CD14-positive monocyte (primary cell): Measurements from ENCODE around the gene CNTN1. TPM values are rescaled to one million over a fixed set of nuclear protein-coding genes. Genes with fewer than 3 reads are reported as not detected.

ENCODE experiments used
- DNase-seq, 3 donors: peaks; one replicate each; pipeline ENCODE4 v3.0.0-alpha.2; 2011 to 2022
- H2AFZ ChIP-seq: 2 replicates; pipeline ENCODE4 v1.6.0; 2012; ENCODE audit warnings: mild to moderate bottlenecking, low read depth, low read length, inconsistent platforms; ENCODE audit not compliant: insufficient read depth, poor library complexity, severe bottlenecking
- H3K27ac ChIP-seq, 2 donors: 1 replicate in 1 of 2; 2 replicates in 1 of 2; pipeline ENCODE4 v1.5.1; 2012 to 2013; ENCODE audit warnings: low read length in 2 of 2, control low read depth in 1 of 2, inconsistent platforms in 1 of 2, low read depth in 1 of 2, mild to moderate bottlenecking in 1 of 2
- H3K27me3 ChIP-seq, 2 donors: one replicate each; pipeline versions ENCODE4 v1.6.0 to v1.6.1; 2011 to 2013; ENCODE audit warnings: low read length in 2 of 2; ENCODE audit not compliant: control insufficient read depth in 2 of 2, insufficient read depth in 2 of 2
- H3K36me3 ChIP-seq, 2 donors: replicated peaks in 1 of 2; 1 replicate in 1 of 2; 2 replicates in 1 of 2; pipeline versions ENCODE4 v1.5.1 to v1.6.1; 2012 to 2013; ENCODE audit warnings: low read length in 2 of 2, control low read depth in 1 of 2, inconsistent platforms in 1 of 2, mild to moderate bottlenecking in 1 of 2; ENCODE audit not compliant: insufficient read depth in 2 of 2, control insufficient read depth in 1 of 2
- H3K4me1 ChIP-seq, 2 donors: 1 replicate in 1 of 2; 2 replicates in 1 of 2; pipeline versions ENCODE4 v1.5.1 to v1.6.1; 2012 to 2013; ENCODE audit warnings: low read length in 2 of 2, control low read depth in 1 of 2, inconsistent platforms in 1 of 2, mild to moderate bottlenecking in 1 of 2, moderate library complexity in 1 of 2; ENCODE audit not compliant: insufficient read depth in 2 of 2, control insufficient read depth in 1 of 2
- H3K4me2 ChIP-seq: replicated peaks from 2 replicates; pipeline ENCODE3; 2012; ENCODE audit warnings: low read length, moderate library complexity, mild to moderate bottlenecking; ENCODE audit not compliant: poor library complexity, severe bottlenecking; ENCODE audit errors: extremely low read depth
- H3K4me3 ChIP-seq, 3 experiments: fragments of 200-600 bp in 1 of 3; sonication (generic) in 1 of 3; replicated peaks in 1 of 3; 1 replicate in 2 of 3; 2 replicates in 1 of 3; pipeline ENCODE4 v1.5.1; 2011 to 2013; ENCODE audit warnings: low read length in 3 of 3, mild to moderate bottlenecking in 3 of 3, control low read depth in 2 of 3, low read depth in 2 of 3, inconsistent platforms in 1 of 3, moderate library complexity in 1 of 3
- H3K79me2 ChIP-seq: 2 replicates; pipeline ENCODE4 v1.6.0; 2012; ENCODE audit warnings: mild to moderate bottlenecking, control low read depth, inconsistent platforms, low read length, moderate library complexity; ENCODE audit not compliant: insufficient read depth
- H3K9ac ChIP-seq: 2 replicates; pipeline ENCODE4 v1.6.0; 2017; ENCODE audit warnings: low read length, mild to moderate bottlenecking; ENCODE audit not compliant: insufficient read depth, poor library complexity, severe bottlenecking
- H3K9me3 ChIP-seq, 2 donors: replicated peaks in 1 of 2; 1 replicate in 1 of 2; 2 replicates in 1 of 2; pipeline versions ENCODE4 v1.5.1 to v1.6.1; 2012 to 2013; ENCODE audit warnings: low read length in 2 of 2, control low read depth in 1 of 2; ENCODE audit not compliant: control insufficient read depth in 1 of 2, insufficient read depth in 1 of 2
- H4K20me1 ChIP-seq: 2 replicates; pipeline ENCODE4 v1.6.0; 2012; ENCODE audit warnings: mild to moderate bottlenecking, low read length, control low read depth, moderate library complexity; ENCODE audit not compliant: insufficient read depth
- H3K27ac Mint-ChIP-seq, 7 donors: one replicate each; pipeline ENCODE4 v1.8.0; 2020; ENCODE audit warnings: mild to moderate bottlenecking in 7 of 7, mixed read lengths in 7 of 7, moderate library complexity in 6 of 7, inconsistent platforms in 2 of 7
- H3K27me3 Mint-ChIP-seq, 3 donors: one replicate each; pipeline ENCODE4 v1.8.0; 2021 to 2022; ENCODE audit warnings: low read depth in 3 of 3, mild to moderate bottlenecking in 3 of 3, mixed read lengths in 3 of 3, moderate library complexity in 3 of 3, inconsistent platforms in 1 of 3
- H3K36me3 Mint-ChIP-seq, 2 donors: one replicate each; pipeline ENCODE4 v1.8.0; 2020; ENCODE audit warnings: mixed read lengths in 2 of 2, inconsistent platforms in 1 of 2, mild to moderate bottlenecking in 1 of 2
- H3K4me1 Mint-ChIP-seq: one replicate; pipeline ENCODE4 v1.8.0; 2020; ENCODE audit warnings: mild to moderate bottlenecking, mixed read lengths
- H3K4me3 Mint-ChIP-seq, 2 donors: one replicate each; pipeline ENCODE4 v1.8.0; 2020; ENCODE audit warnings: mild to moderate bottlenecking in 2 of 2, mixed read lengths in 2 of 2, moderate library complexity in 1 of 2
- H3K9me3 Mint-ChIP-seq, 7 donors: one replicate each; pipeline ENCODE4 v1.8.0; 2020 to 2022; ENCODE audit warnings: mixed read lengths in 7 of 7, mild to moderate bottlenecking in 6 of 7, moderate library complexity in 6 of 7, inconsistent platforms in 2 of 7
- WGBS: methylation state at CpG from one replicate; pipeline ENCODE4 v1.1.5; 2013; ENCODE audit warnings: missing lambda C conversion rate; ENCODE audit not compliant: insufficient coverage; 5-methylcytosine and 5-hydroxymethylcytosine counted together
- intact Hi-C, 2 donors: fragments of 100-400 bp; cut with micrococcal nuclease; formaldehyde crosslinking; loops; one replicate each; pipeline versions ENCODE4 v1.15.0 to v1.15.1; 2023
- polyA plus RNA-seq, 3 donors: library from polyadenylated mRNA; depleted of rRNA in 1 of 3; unstranded in 2 of 3; stranded (reverse) in 1 of 3; fragments of 300-500 nt in 2 of 3; fragments of >200 nt in 1 of 3; fragmentation: Illumina TruSeq in 2 of 3; gene quantifications; 1 replicate in 2 of 3; 2 replicates in 1 of 3; pipeline ENCODE4 v1.2.3, GENCODE V29; 2012 to 2021
- TF ChIP-seq, protein P1 (sequence below): fragments of 200-600 bp; IDR thresholded peaks from one replicate; pipeline ENCODE4 v1.8.0; 2022; ENCODE audit warnings: antibody characterized with exemption, mild to moderate bottlenecking

CNTN1 gene
- polyA plus RNA-seq, 3 donors, result not detected

GRCh38 chr12:41067941-41068645 lies 375.9 kb downstream of the CNTN1 start:
- TF ChIP-seq, protein P1, sequence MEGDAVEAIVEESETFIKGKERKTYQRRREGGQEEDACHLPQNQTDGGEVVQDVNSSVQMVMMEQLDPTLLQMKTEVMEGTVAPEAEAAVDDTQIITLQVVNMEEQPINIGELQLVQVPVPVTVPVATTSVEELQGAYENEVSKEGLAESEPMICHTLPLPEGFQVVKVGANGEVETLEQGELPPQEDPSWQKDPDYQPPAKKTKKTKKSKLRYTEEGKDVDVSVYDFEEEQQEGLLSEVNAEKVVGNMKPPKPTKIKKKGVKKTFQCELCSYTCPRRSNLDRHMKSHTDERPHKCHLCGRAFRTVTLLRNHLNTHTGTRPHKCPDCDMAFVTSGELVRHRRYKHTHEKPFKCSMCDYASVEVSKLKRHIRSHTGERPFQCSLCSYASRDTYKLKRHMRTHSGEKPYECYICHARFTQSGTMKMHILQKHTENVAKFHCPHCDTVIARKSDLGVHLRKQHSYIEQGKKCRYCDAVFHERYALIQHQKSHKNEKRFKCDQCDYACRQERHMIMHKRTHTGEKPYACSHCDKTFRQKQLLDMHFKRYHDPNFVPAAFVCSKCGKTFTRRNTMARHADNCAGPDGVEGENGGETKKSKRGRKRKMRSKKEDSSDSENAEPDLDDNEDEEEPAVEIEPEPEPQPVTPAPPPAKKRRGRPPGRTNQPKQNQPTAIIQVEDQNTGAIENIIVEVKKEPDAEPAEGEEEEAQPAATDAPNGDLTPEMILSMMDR, result no peak
- peaks cover 1 to 2% (median 2%) of the 10 kb centered on the region in 3 donors for H3K27me3 Mint-ChIP-seq
- intact Hi-C loops, result no loop called here

DNA sequence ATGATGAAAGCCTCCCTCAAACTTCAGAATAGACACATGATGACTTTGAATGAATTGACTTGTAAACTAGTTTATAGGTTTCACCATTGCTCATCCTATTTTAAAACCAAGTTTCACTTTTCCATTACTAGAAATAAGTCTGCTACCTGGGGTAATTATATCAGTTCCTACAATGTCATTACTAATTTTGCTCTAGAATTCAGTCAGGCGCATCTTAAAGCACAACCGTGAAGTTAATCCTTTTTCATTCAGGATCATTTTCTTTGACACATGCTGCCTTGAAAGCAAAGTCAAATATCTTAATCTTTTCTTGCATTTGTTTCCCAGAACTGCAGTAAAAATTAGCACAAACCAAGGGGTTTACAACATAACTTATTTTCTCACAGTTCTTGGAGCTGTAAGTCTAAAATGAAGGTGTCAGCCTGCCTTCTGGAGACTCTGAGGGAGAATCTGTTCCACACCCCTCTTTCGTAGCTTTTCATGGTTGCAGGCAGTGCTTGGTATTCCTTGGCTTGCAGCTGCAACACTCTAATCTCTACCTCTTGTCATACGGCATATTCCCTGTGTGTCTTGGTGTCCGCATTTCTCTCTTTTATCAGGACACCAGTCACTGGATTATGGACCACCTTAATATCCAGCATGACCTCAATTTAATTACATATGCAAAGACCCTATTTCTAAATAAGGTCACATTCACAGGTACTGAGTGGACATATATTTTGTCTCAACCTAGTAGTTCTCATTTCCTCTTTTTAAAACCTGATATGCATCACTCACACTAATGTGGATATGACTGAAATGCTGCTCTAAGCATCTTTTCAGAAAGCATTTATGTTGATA lies 381.6 kb downstream of the CNTN1 start:
- Mint-ChIP-seq H3K4me1 (no peaks in the 10 kb centered on the region), H3K27me3 (peaks cover 0 to 1% (median 0%) of the 10 kb centered on the region in 3 donors), H3K9me3 (peaks cover 0 to 8% (median 3%) of the 10 kb centered on the region in 7 donors), H3K36me3 (no peaks in the 10 kb centered on the region), H3K27ac (no peak overlapping the region), H3K4me3 (no peak overlapping the region)
- H3K79me2 ChIP-seq, result no peaks in the 10 kb centered on the region
- H3K27me3 ChIP-seq, result no peaks in the 10 kb centered on the region
- no peak overlapping the region for H3K4me2 ChIP-seq
- no peak overlapping the region for H3K4me3 ChIP-seq
- intact Hi-C loops, result no loop called here
- no peak overlapping the region for H3K9ac ChIP-seq
- TF ChIP-seq, protein P1, result no peak
- no peaks in the 10 kb centered on the region for H4K20me1 ChIP-seq
- WGBS, result 96% methylated on average over 5 of the region's 5 CpGs
- H2AFZ ChIP-seq, result no peak overlapping the region
- peaks cover 3 to 9% of the 10 kb centered on the region in 2 donors for H3K9me3 ChIP-seq
- H3K36me3 ChIP-seq, result no peaks in the 10 kb centered on the region
- no peaks in the 10 kb centered on the region for H3K4me1 ChIP-seq
- H3K27ac ChIP-seq, result no peak overlapping the region
- no peak for DNase-seq

More at GRCh38 chr12:41067941-41068645, 375.9 kb downstream of the CNTN1 start:
- Histone ChIP-seq H3K36me3 (no peaks in the 10 kb centered on the region), H3K4me2 (no peak overlapping the region), H3K27me3 (no peaks in the 10 kb centered on the region), H4K20me1 (no peaks in the 10 kb centered on the region), H3K79me2 (no peaks in the 10 kb centered on the region), H3K27ac (no peak overlapping the region), H3K9me3 (peaks cover 0 to 3% of the 10 kb centered on the region in 2 donors), H3K4me1 (no peaks in the 10 kb centered on the region), H3K9ac (no peak overlapping the region), H2AFZ (no peak overlapping the region), H3K4me3 (no peak overlapping the region)
- Mint-ChIP-seq H3K4me1 (no peaks in the 10 kb centered on the region), H3K9me3 (peaks cover 0 to 8% (median 4%) of the 10 kb centered on the region in 7 donors), H3K36me3 (no peaks in the 10 kb centered on the region), H3K27ac (no peak overlapping the region), H3K4me3 (no peak overlapping the region)
- WGBS, result no CpG with 5 or more reads among the region's 3 CpGs
- no peak for DNase-seq
